SK-N-SH treated with all-trans-retinoic acid at 6 μM for 48 hours (cell line): ENCODE measurements around the gene C1QTNF3.

ENCODE experiments used
- OSR1 ChIP-seq: fragments of 250-450 bp; sonication (Bioruptor Pico); IDR thresholded peaks from 2 replicates; pipeline ENCODE4 v1.8.0; 2022; ENCODE audit warnings: moderate library complexity, mild to moderate bottlenecking, inconsistent platforms
- PPARA ChIP-seq: fragments of 250-450 bp; sonication (Bioruptor Pico); IDR thresholded peaks from 2 replicates; pipeline ENCODE4 v1.5.0; 2020; ENCODE audit warnings: mild to moderate bottlenecking, borderline replicate concordance
- RARB ChIP-seq: fragments of 250-450 bp; sonication (Bioruptor Pico); IDR thresholded peaks from 2 replicates; pipeline ENCODE4 v1.8.0; 2021; ENCODE audit warnings: mild to moderate bottlenecking, moderate library complexity
- TCF4 ChIP-seq: fragments of 250-450 bp; sonication (Bioruptor Pico); IDR thresholded peaks from 2 replicates; pipeline ENCODE4 v1.8.0; 2021; ENCODE audit warnings: mild to moderate bottlenecking, moderate library complexity, borderline replicate concordance
- TSHZ2 ChIP-seq: fragments of 250-450 bp; sonication (Bioruptor Pico); IDR thresholded peaks from 2 replicates; pipeline ENCODE4 v1.5.0; 2020; ENCODE audit warnings: mild to moderate bottlenecking, moderate library complexity
- ZC3H10 ChIP-seq: fragments of 250-450 bp; sonication (Bioruptor Pico); IDR thresholded peaks from 2 replicates; pipeline ENCODE4 v1.5.1; 2021; ENCODE audit warnings: mild to moderate bottlenecking, moderate library complexity
- ZFP3 ChIP-seq: fragments of 250-450 bp; sonication (Bioruptor Pico); IDR thresholded peaks from 2 replicates; pipeline ENCODE4 v1.5.0; 2020; ENCODE audit warnings: mild to moderate bottlenecking, moderate library complexity
- ZNF8 ChIP-seq: fragments of 450-650 bp; formaldehyde crosslinking; IDR thresholded peaks from 2 replicates; pipeline ENCODE4 v1.5.0; 2020; ENCODE audit warnings: mild to moderate bottlenecking, moderate library complexity
- TF ChIP-seq, protein P1 (sequence below): fragments of 250-450 bp; sonication (Bioruptor Pico); IDR thresholded peaks from 2 replicates; pipeline ENCODE4 v1.8.0; 2020; ENCODE audit warnings: mild to moderate bottlenecking, moderate library complexity, borderline replicate concordance
- TF ChIP-seq, protein P2 (sequence below): fragments of 250-450 bp; sonication (Bioruptor Pico); IDR thresholded peaks from 2 replicates; pipeline ENCODE4 v1.5.1; 2021; ENCODE audit warnings: mild to moderate bottlenecking, moderate library complexity
- TF ChIP-seq, protein P3 (sequence below): fragments of 250-450 bp; sonication (Bioruptor Pico); IDR thresholded peaks from 2 replicates; pipeline ENCODE4 v1.8.0; 2021; ENCODE audit warnings: low read depth, mild to moderate bottlenecking, moderate library complexity, borderline replicate concordance
- TF ChIP-seq, protein P4 (sequence below): fragments of 250-450 bp; sonication (Bioruptor Pico); IDR thresholded peaks from 2 replicates; pipeline ENCODE4 v1.5.1; 2020; ENCODE audit warnings: low read depth, mild to moderate bottlenecking, moderate library complexity

- TF ChIP-seq, protein P1, sequence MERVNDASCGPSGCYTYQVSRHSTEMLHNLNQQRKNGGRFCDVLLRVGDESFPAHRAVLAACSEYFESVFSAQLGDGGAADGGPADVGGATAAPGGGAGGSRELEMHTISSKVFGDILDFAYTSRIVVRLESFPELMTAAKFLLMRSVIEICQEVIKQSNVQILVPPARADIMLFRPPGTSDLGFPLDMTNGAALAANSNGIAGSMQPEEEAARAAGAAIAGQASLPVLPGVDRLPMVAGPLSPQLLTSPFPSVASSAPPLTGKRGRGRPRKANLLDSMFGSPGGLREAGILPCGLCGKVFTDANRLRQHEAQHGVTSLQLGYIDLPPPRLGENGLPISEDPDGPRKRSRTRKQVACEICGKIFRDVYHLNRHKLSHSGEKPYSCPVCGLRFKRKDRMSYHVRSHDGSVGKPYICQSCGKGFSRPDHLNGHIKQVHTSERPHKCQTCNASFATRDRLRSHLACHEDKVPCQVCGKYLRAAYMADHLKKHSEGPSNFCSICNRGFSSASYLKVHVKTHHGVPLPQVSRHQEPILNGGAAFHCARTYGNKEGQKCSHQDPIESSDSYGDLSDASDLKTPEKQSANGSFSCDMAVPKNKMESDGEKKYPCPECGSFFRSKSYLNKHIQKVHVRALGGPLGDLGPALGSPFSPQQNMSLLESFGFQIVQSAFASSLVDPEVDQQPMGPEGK (CRISPR knock-in tag): no peak
- TF ChIP-seq ZNF8 (no peak), ZFP3 (CRISPR knock-in tag) (no peak), PPARA (CRISPR knock-in tag) (no peak), RARB (CRISPR knock-in tag) (no peak), TCF4 (CRISPR knock-in tag) (no peak), TSHZ2 (no peak), ZC3H10 (no peak), OSR1 (CRISPR knock-in tag) (no peak)
- TF ChIP-seq, protein P2, sequence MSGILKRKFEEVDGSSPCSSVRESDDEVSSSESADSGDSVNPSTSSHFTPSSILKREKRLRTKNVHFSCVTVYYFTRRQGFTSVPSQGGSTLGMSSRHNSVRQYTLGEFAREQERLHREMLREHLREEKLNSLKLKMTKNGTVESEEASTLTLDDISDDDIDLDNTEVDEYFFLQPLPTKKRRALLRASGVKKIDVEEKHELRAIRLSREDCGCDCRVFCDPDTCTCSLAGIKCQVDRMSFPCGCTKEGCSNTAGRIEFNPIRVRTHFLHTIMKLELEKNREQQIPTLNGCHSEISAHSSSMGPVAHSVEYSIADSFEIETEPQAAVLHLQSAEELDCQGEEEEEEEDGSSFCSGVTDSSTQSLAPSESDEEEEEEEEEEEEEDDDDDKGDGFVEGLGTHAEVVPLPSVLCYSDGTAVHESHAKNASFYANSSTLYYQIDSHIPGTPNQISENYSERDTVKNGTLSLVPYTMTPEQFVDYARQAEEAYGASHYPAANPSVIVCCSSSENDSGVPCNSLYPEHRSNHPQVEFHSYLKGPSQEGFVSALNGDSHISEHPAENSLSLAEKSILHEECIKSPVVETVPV: no peak
- TF ChIP-seq, protein P3, sequence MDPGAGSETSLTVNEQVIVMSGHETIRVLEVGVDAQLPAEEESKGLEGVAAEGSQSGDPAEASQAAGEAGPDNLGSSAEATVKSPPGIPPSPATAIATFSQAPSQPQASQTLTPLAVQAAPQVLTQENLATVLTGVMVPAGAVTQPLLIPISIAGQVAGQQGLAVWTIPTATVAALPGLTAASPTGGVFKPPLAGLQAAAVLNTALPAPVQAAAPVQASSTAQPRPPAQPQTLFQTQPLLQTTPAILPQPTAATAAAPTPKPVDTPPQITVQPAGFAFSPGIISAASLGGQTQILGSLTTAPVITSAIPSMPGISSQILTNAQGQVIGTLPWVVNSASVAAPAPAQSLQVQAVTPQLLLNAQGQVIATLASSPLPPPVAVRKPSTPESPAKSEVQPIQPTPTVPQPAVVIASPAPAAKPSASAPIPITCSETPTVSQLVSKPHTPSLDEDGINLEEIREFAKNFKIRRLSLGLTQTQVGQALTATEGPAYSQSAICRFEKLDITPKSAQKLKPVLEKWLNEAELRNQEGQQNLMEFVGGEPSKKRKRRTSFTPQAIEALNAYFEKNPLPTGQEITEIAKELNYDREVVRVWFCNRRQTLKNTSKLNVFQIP (CRISPR knock-in tag): no peak
- TF ChIP-seq, protein P4, sequence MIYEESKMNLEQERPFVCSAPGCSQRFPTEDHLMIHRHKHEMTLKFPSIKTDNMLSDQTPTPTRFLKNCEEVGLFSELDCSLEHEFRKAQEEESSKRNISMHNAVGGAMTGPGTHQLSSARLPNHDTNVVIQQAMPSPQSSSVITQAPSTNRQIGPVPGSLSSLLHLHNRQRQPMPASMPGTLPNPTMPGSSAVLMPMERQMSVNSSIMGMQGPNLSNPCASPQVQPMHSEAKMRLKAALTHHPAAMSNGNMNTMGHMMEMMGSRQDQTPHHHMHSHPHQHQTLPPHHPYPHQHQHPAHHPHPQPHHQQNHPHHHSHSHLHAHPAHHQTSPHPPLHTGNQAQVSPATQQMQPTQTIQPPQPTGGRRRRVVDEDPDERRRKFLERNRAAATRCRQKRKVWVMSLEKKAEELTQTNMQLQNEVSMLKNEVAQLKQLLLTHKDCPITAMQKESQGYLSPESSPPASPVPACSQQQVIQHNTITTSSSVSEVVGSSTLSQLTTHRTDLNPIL (CRISPR knock-in tag): no peak
Measured at GRCh38 chr5:34005211-34005610, 37.8 kb downstream of the C1QTNF3 start.
